Airway epithelial cell (primary cell): ENCODE data around the gene FAM227A. TPM values are rescaled to one million over a fixed set of nuclear protein-coding genes. Genes with fewer than 3 reads are reported as not detected.

Experiments
- total RNA-seq: library from RNA; depleted of rRNA; stranded (reverse); fragments of >200 nt; gene quantifications from 2 replicates; pipeline ENCODE4 v1.2.3, GENCODE V29; 2015

The FAM227A gene
- total RNA-seq = 0.98 and 2.6 TPM in 2 replicates

GRCh38 chr22:38656256-38657044, at the start of gene FAM227A, which contains the start of gene CBY1:
Gene FAM227A, minus strand, starts transcription at chr22:38656392. Its CDS starts 6,224 bp downstream, at chr22:38650168.
Gene CBY1, plus strand, starts transcription at chr22:38656638. Its CDS starts 11,417 bp downstream, at chr22:38668055.

GRCh38 chr22:38705235-38706100, 49.3 kb upstream of the FAM227A start, which contains the start of gene GTPBP1:
Gene GTPBP1, plus strand, starts transcription at chr22:38705944. Its CDS starts 12 bp downstream, at chr22:38705956.

GRCh38 chr22:38700789-38701628, 44.8 kb upstream of the FAM227A start, which contains the start of gene JOSD1:
Gene JOSD1, minus strand, starts transcription at chr22:38700943. Its CDS starts 956 bp downstream, at chr22:38699987.

GRCh38 chr22:38681582-38682335, 25.6 kb upstream of the FAM227A start, which contains the start of gene TOMM22:
Gene TOMM22, plus strand, starts transcription at chr22:38681957. Its CDS starts 22 bp downstream, at chr22:38681979.

GRCh38 chr22:38569972-38570778, 86.0 kb downstream of the FAM227A start, which contains the start of gene DMC1:
Gene DMC1, minus strand, starts transcription at chr22:38570183. Its CDS starts 1,927 bp downstream, at chr22:38568256.

Other genes with a start within 250 kb of the FAM227A start
- not detected in 2 replicates for gene KCNJ4, start 201.2 kb downstream of the FAM227A start, total RNA-seq
- gene KDELR3, start 188.3 kb downstream of the FAM227A start, total RNA-seq = 5.8 and 16.4 TPM in 2 replicates
- 122 and 230 TPM in 2 replicates for gene DDX17, start 150.1 kb downstream of the FAM227A start, total RNA-seq
- gene DMC1, start 86.2 kb downstream of the FAM227A start, total RNA-seq = 1.6 and 24.8 TPM in 2 replicates
- 24.1 and 30.4 TPM in 2 replicates for gene CBY1, start 246 bp upstream of the FAM227A start, total RNA-seq
- gene TOMM22, start 25.6 kb upstream of the FAM227A start, total RNA-seq = 72.0 and 78.9 TPM in 2 replicates
- 39.9 and 62.0 TPM in 2 replicates for gene JOSD1, start 44.6 kb upstream of the FAM227A start, total RNA-seq
- gene GTPBP1, start 49.6 kb upstream of the FAM227A start, total RNA-seq = 19.3 and 29.7 TPM in 2 replicates
- 81.4 and 85.8 TPM in 2 replicates for gene SUN2, start 99.6 kb upstream of the FAM227A start, total RNA-seq
- gene DNAL4, start 137.8 kb upstream of the FAM227A start, total RNA-seq = 20.5 and 23.1 TPM in 2 replicates
- 0.19 and 0.21 TPM in 2 replicates for gene NPTXR, start 187.6 kb upstream of the FAM227A start, total RNA-seq
- gene CBX6, start 215.8 kb upstream of the FAM227A start, total RNA-seq = 12.4 and 19.2 TPM in 2 replicates